Colonic mucosa (tissue), 4 donors: ENCODE measurements around the gene AP3B1. TPM values are rescaled to one million over a fixed set of nuclear protein-coding genes. Genes with fewer than 3 reads are reported as not detected.

Experiments used
- DNase-seq: peaks from one replicate; pipeline ENCODE4 v3.0.0-alpha.2; 2020
- H3K27ac ChIP-seq: fragments of 200-600 bp; one replicate; pipeline ENCODE4 v1.8.0; 2021
- H3K27me3 ChIP-seq: fragments of 200-600 bp; one replicate; pipeline ENCODE4 v1.8.0; 2021
- H3K36me3 ChIP-seq: fragments of 200-600 bp; one replicate; pipeline ENCODE4 v1.8.0; 2021
- H3K4me1 ChIP-seq: fragments of 200-600 bp; one replicate; pipeline ENCODE4 v1.8.0; 2021; ENCODE audit warnings: mild to moderate bottlenecking
- H3K4me3 ChIP-seq: fragments of 200-600 bp; one replicate; pipeline ENCODE4 v1.8.0; 2021
- H3K9ac ChIP-seq, 2 donors: one replicate each; pipeline ENCODE4 v1.7.0; 2013; ENCODE audit warnings: control low read depth in 2 of 2, low read depth in 2 of 2, low read length in 2 of 2
- H3K9me3 ChIP-seq: fragments of 200-600 bp; one replicate; pipeline ENCODE4 v1.8.0; 2021
- CTCF ChIP-seq: fragments of 200-600 bp; IDR thresholded peaks from one replicate; pipeline ENCODE4 v1.8.0; 2022; ENCODE audit warnings: antibody characterized with exemption, mild to moderate bottlenecking
- intact Hi-C: fragments of 100-400 bp; cut with DNase I; formaldehyde crosslinking; loops from one replicate; pipeline ENCODE4 v1.14.1; 2022
- total RNA-seq, 2 donors: library from RNA; stranded (reverse); fragmentation: NEBNext Ultra II Directional in 1 of 2; extraction: Animal tissue kit (Norgen Biotek cat#: 25700) in 1 of 2; gene quantifications; one replicate each; pipeline ENCODE4 v1.2.1, GENCODE V29; 2021
- donor health status: healthy.
- donor health status: DM: no; HTN: no; CAD: no.
- donor health status: DM: no; HTN: no; CAD: no.

Gene AP3B1
- total RNA-seq, 2 donors from 2014 or later = 53.3 to 62.6 TPM

DNA sequence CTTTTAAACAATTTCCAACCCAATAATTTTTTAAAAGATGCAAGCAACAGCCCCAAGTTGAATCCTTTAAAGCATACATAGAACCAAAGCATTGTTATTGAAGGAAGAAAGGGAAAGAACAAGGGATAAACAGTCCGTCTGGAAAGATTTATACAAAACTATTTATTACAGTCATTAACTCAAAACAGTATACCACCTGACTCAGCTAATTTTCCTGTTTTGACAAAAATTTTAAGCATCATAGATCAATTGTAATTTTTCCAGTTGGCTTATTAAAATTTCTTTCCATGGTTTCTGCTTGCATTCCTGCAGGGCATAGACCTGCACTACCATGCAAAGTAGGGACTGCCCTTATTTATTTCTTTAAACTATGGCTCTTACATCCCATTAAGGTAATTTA lies 29.9 kb downstream of the AP3B1 start:
- TF ChIP-seq CTCF = no peak
- no peak overlapping the region for H3K4me3 ChIP-seq
- no peaks in the 10 kb centered on the region for H3K27me3 ChIP-seq
- no peak for DNase-seq
- H3K4me1 ChIP-seq = no peaks in the 10 kb centered on the region
- no peak overlapping the region for H3K9ac ChIP-seq
- no peak overlapping the region for H3K27ac ChIP-seq
- intact Hi-C loops = no loop called here
- H3K36me3 ChIP-seq = no peaks in the 10 kb centered on the region
- no peaks in the 10 kb centered on the region for H3K9me3 ChIP-seq

DNA sequence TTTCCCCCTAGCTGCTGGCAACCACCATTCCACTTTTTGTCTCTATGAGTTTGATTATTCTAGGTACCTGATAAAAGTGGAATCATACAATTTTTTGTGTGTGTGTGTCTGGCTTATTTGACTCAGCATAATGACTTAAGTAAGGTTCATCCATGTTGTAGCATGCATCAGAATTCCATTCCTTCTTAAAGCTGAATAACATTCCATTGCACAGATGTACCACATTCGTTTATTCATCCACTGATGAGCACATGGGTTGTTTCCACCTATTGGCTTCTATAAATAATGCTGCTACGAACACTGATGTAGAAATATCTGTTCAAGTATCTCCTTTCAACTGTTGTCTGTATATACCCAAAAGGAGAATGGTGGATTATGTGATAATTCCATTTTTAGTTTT lies 33.7 kb downstream of the AP3B1 start:
- H3K9ac ChIP-seq = no peak overlapping the region
- no peak for TF ChIP-seq CTCF
- intact Hi-C loops = no loop called here
- no peak overlapping the region for H3K27ac ChIP-seq
- H3K9me3 ChIP-seq = no peaks in the 10 kb centered on the region
- no peaks in the 10 kb centered on the region for H3K36me3 ChIP-seq
- no peak overlapping the region for H3K4me3 ChIP-seq
- no peaks in the 10 kb centered on the region for H3K27me3 ChIP-seq
- no peak for DNase-seq
- H3K4me1 ChIP-seq = no peaks in the 10 kb centered on the region

DNA sequence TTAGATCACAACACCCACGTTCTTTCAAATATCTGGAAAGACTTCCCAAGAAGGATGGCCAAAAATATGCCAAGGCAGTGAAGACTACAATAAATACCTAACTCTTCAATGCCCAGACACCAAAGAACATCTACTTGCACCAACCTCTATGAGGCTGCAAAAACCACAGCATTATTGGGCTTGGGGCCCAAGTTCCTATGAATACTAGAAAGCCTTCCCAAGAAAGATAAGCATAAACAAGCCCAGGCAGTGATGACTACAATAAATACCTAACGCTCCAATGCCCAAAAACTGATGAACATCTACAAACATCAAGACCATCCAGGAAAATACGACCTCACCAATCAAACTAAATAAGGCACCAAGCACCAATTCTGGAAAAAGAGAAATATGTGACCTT lies 41.3 kb downstream of the AP3B1 start:
- no peak overlapping the region for H3K9ac ChIP-seq
- H3K9me3 ChIP-seq = no peaks in the 10 kb centered on the region
- H3K27ac ChIP-seq = no peak overlapping the region
- intact Hi-C loops = no loop called here
- H3K4me1 ChIP-seq = no peaks in the 10 kb centered on the region
- H3K4me3 ChIP-seq = no peak overlapping the region
- no peak for DNase-seq
- TF ChIP-seq CTCF = no peak
- no peaks in the 10 kb centered on the region for H3K36me3 ChIP-seq
- no peaks in the 10 kb centered on the region for H3K27me3 ChIP-seq

DNA sequence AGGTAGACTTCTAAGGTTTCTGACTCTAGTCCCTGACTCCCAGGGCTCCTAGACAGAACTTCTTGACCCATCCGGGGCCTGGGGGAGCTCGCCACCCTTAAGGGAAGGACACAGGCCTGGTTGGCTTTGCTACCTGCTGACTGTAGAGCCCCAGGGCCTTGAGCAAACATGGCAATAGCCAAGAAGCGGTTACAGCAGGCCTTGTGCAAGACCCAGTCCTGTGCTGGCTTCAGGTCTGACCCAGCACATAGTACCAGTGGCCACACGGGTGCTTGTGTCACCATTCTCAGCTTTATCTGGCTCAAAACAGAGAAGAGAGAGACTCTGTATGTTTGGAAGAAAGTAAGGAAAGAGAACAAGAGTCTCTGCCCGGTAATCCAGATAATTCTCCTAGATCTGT lies 41.8 kb downstream of the AP3B1 start:
- intact Hi-C loops = no loop called here
- DNase-seq = no peak

GRCh38 chr5:78251663-78252284 lies 42.7 kb downstream of the AP3B1 start:
- Histone ChIP-seq H3K9ac (no peak overlapping the region), H3K4me3 (no peak overlapping the region), H3K27ac (no peak overlapping the region), H3K36me3 (no peaks in the 10 kb centered on the region), H3K27me3 (no peaks in the 10 kb centered on the region), H3K4me1 (no peaks in the 10 kb centered on the region), H3K9me3 (no peaks in the 10 kb centered on the region)
- no peak for DNase-seq
- no peak for TF ChIP-seq CTCF
- intact Hi-C loops = no loop called here

More for the DNA sequence above, 41.8 kb downstream of the AP3B1 start:
- H3K27me3 ChIP-seq = no peaks in the 10 kb centered on the region
- no peaks in the 10 kb centered on the region for H3K9me3 ChIP-seq
- H3K4me1 ChIP-seq = no peaks in the 10 kb centered on the region
- no peak overlapping the region for H3K9ac ChIP-seq
- H3K4me3 ChIP-seq = no peak overlapping the region
- no peak for TF ChIP-seq CTCF
- no peaks in the 10 kb centered on the region for H3K36me3 ChIP-seq
- no peak overlapping the region for H3K27ac ChIP-seq
